Gastrocnemius medialis (tissue), 4 donors: ENCODE data around the gene TSPAN16. TPM values are rescaled to one million over a fixed set of nuclear protein-coding genes. Genes with fewer than 3 reads are reported as not detected.

ENCODE experiments used
- ATAC-seq, 2 donors: fragments of 150-250 bp; one replicate each; pipeline ENCODE4 v1.9.1; 2016
- DNase-seq, 2 donors: peaks; one replicate each; pipeline ENCODE4 v3.0.0-alpha.2; 2019
- H3K27ac ChIP-seq, 4 donors: fragments of 200-600 bp; sonication (generic); 1 replicate in 1 of 4; 2 replicates in 3 of 4; pipeline ENCODE4 v1.5.1; 2016 to 2018; ENCODE audit warnings: mild to moderate bottlenecking in 2 of 4, moderate library complexity in 1 of 4
- H3K27me3 ChIP-seq, 3 donors: fragments of 200-600 bp; sonication (generic) in 2 of 3; 1 replicate in 1 of 3; 2 replicates in 2 of 3; pipeline versions ENCODE4 v1.5.1 to v1.6.0; 2016 to 2019; ENCODE audit warnings: mild to moderate bottlenecking in 1 of 3, moderate library complexity in 1 of 3
- H3K36me3 ChIP-seq, 2 donors: fragments of 200-600 bp; sonication (generic) in 1 of 2; one replicate each; pipeline ENCODE4 v1.5.1; 2017 to 2018
- H3K4me1 ChIP-seq, 2 donors: fragments of 200-600 bp; sonication (generic) in 1 of 2; one replicate each; pipeline ENCODE4 v1.5.1; 2016 to 2017; ENCODE audit warnings: mild to moderate bottlenecking in 2 of 2
- H3K4me3 ChIP-seq, 4 donors: fragments of 200-600 bp; sonication (generic) in 3 of 4; 1 replicate in 1 of 4; 2 replicates in 3 of 4; pipeline ENCODE4 v1.5.1; 2016 to 2019; ENCODE audit warnings: mild to moderate bottlenecking in 2 of 4
- H3K9me3 ChIP-seq, 3 donors: fragments of 200-600 bp; sonication (generic) in 2 of 3; 1 replicate in 1 of 3; 2 replicates in 2 of 3; pipeline ENCODE4 v1.5.1; 2016 to 2019
- CTCF ChIP-seq, 5 experiments: fragments of 450-650 bp in 3 of 5; fragments of 200-600 bp in 2 of 5; sonication (generic) in 2 of 5; IDR thresholded peaks in 4 of 5; conservative IDR thresholded peaks in 1 of 5; 1 replicate in 4 of 5; 2 replicates in 1 of 5; pipeline ENCODE4 v1.5.1; 2016 to 2019; ENCODE audit warnings: antibody characterized with exemption in 5 of 5, mild to moderate bottlenecking in 3 of 5, moderate library complexity in 3 of 5
- POLR2A ChIP-seq, 2 donors: fragments of 450-650 bp; IDR thresholded peaks; one replicate each; pipeline ENCODE4 v1.6.1; 2017; ENCODE audit warnings: antibody characterized with exemption in 2 of 2, mild to moderate bottlenecking in 2 of 2, moderate library complexity in 2 of 2
- in situ Hi-C, 4 donors: fragments of 200-750 bp; cut with MboI; loops; one replicate each; pipeline versions ENCODE4 v1.15.0 to v1.8.0; 2017; ENCODE audit warnings: low sequenced_read_pairs in 4 of 4
- intact Hi-C: fragments of 100-400 bp; cut with DNase I; formaldehyde crosslinking; loops from one replicate; pipeline ENCODE4 v1.15.1; 2023; ENCODE audit warnings: low total_unique reads
- total RNA-seq, 4 donors: library from RNA; depleted of rRNA; stranded (reverse); fragments of >200 nt; gene quantifications; one replicate each; pipeline versions ENCODE4 v1.1.0 to v1.2.3, GENCODE V29; 2016

Gene TSPAN16
- total RNA-seq, 4 donors from 2014 or later: not detected

DNA sequence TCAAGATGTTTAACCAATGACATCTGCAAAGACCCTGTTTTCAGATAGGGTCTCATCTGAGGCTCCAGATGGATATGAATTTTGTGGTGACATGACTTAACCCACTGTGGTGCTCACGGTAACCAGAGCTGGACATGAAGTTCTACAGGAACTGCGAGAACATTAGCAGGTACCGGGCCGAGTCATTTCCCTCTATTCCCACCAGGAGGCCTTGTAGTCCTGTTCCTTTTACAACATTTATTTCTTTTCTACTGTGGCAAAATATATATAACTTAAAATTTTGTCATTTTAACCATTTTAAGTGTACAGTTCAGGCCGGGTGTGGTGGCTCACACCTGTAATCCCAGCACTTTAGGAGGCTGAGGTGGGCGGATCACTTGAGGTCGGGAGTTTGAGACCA is 7.6 kb upstream of the TSPAN16 start:
- intact Hi-C loops: no loop called here

DNA sequence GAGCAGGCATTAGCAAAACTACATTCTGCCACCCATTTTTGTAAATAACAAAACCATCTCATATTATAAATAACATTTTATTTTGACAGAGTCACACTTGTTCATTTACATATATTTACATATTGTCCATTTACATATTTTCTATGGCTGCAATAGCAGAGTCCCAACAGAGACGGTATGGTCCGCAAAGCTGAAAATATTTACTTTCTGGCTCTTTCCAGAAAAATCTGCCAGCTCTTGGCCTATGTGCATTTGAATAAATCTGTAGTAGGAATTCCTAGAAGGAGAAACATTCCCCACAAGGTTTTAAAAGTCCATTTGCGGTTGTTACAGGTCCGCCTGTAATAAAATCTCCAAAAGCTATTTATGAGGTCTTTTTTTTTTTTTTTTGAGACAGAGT is 5.7 kb upstream of the TSPAN16 start:
- H3K9me3 ChIP-seq: no peaks in the 10 kb centered on the region
- DNase-seq (no peak), ATAC-seq (no peak)
- intact Hi-C loops: loop anchor here (10.0 kb wide), 1 partner anchor 85 kb away; the partner anchor contains the start of gene SWSAP1
- H3K36me3 ChIP-seq: no peaks in the 10 kb centered on the region
- no peak overlapping the region for H3K27ac ChIP-seq
- no peak for TF ChIP-seq POLR2A (IDR thresholded peaks at IDR 0.05)
- no peak for TF ChIP-seq CTCF (IDR thresholded peaks at IDR 0.05 in 4 of 5, conservative IDR thresholded peaks at IDR 0.05 in 1 of 5)
- H3K27me3 ChIP-seq: peaks cover 0 to 5% (median 0%) of the 10 kb centered on the region in 3 donors
- no peaks in the 10 kb centered on the region for H3K4me1 ChIP-seq
- in situ Hi-C loops: no loop called here
- H3K4me3 ChIP-seq: no peak overlapping the region

More for the DNA sequence above, 7.6 kb upstream of the TSPAN16 start:
- no peaks in the 10 kb centered on the region for H3K9me3 ChIP-seq
- no peak for DNase-seq
- H3K4me3 ChIP-seq: no peak overlapping the region
- H3K27me3 ChIP-seq: peaks cover 0 to 4% (median 0%) of the 10 kb centered on the region in 3 donors
- in situ Hi-C loops: no loop called here
- no peaks in the 10 kb centered on the region for H3K4me1 ChIP-seq
- TF ChIP-seq POLR2A (IDR thresholded peaks at IDR 0.05) (no peak), CTCF (IDR thresholded peaks at IDR 0.05 in 4 of 5, conservative IDR thresholded peaks at IDR 0.05 in 1 of 5) (peak in 1 of 5 experiments; percentile 9)
- H3K36me3 ChIP-seq: no peaks in the 10 kb centered on the region
- no peak for ATAC-seq
- no peak overlapping the region for H3K27ac ChIP-seq

- Histone ChIP-seq H3K9me3 (no peaks in the 10 kb centered on the region), H3K36me3 (no peaks in the 10 kb centered on the region), H3K4me1 (no peaks in the 10 kb centered on the region), H3K27ac (no peak overlapping the region), H3K4me3 (no peak overlapping the region), H3K27me3 (peaks cover 0 to 5% (median 0%) of the 10 kb centered on the region in 3 donors)
- intact Hi-C loops (loop anchor here (10.0 kb wide), 1 partner anchor 83 kb away; the partner anchor contains the start of gene SWSAP1), in situ Hi-C loops (no loop called here)
- TF ChIP-seq POLR2A (IDR thresholded peaks at IDR 0.05) (no peak), CTCF (IDR thresholded peaks at IDR 0.05 in 4 of 5, conservative IDR thresholded peaks at IDR 0.05 in 1 of 5) (no peak)
- DNase-seq: no peak
- no peak for ATAC-seq
Observed at GRCh38 chr19:11291415-11291814, 4.5 kb upstream of the TSPAN16 start.

- Histone ChIP-seq H3K9me3 (no peaks in the 10 kb centered on the region), H3K36me3 (no peaks in the 10 kb centered on the region), H3K27me3 (peaks cover 0 to 5% (median 0%) of the 10 kb centered on the region in 3 donors), H3K4me1 (no peaks in the 10 kb centered on the region), H3K4me3 (no peak overlapping the region), H3K27ac (no peak overlapping the region)
- in situ Hi-C loops: no loop called here
- TF ChIP-seq POLR2A (IDR thresholded peaks at IDR 0.05): no peak
- TF ChIP-seq CTCF (IDR thresholded peaks at IDR 0.05 in 4 of 5, conservative IDR thresholded peaks at IDR 0.05 in 1 of 5): no peak
- no peak for DNase-seq
- intact Hi-C loops: loop anchor here (2.0 to 10.0 kb wide), 2 partner anchors 83 to 191 kb away; partner anchors contain the start of gene SWSAP1
- no peak for ATAC-seq
Observed at GRCh38 chr19:11291991-11292390, 4.0 kb upstream of the TSPAN16 start.
